K562 (cell line): ENCODE data around the gene PPEF2. TPM values are rescaled to one million over a fixed set of nuclear protein-coding genes. Genes with fewer than 3 reads are reported as not detected.

ENCODE experiments used
- BACH1 ChIP-seq: fragments of 200-800 bp; sonication (Bioruptor generic); IDR thresholded peaks from 2 replicates; pipeline ENCODE4 v1.6.1; 2016; ENCODE audit warnings: missing genetic modification characterization, missing compliant biosample characterization
- C11orf30 ChIP-seq: fragments of 450-650 bp; IDR thresholded peaks from 2 replicates; pipeline ENCODE4 v1.6.1; 2016; ENCODE audit warnings: low read depth, mild to moderate bottlenecking
- CBFA2T2 ChIP-seq: fragments of 450-650 bp; conservative IDR thresholded peaks from 2 replicates; pipeline ENCODE4 v1.6.1; 2017; ENCODE audit warnings: mild to moderate bottlenecking
- ETV1 ChIP-seq: fragments of 450-650 bp; conservative IDR thresholded peaks from 2 replicates; pipeline ENCODE4 v1.6.1; 2016; ENCODE audit warnings: missing genetic modification characterization, control low read depth, low read depth, missing compliant biosample characterization
- FOXJ2 ChIP-seq: fragments of 200-800 bp; sonication (Bioruptor generic); IDR thresholded peaks from 2 replicates; pipeline ENCODE4 v1.6.1; 2016; ENCODE audit warnings: missing genetic modification characterization, missing compliant biosample characterization
- FOXK2 ChIP-seq, 2 experiments: fragments of 450-650 bp; IDR thresholded peaks in 1 of 2; conservative IDR thresholded peaks in 1 of 2; 2 replicates each; pipeline ENCODE4 v1.6.1; 2016; ENCODE audit warnings: low read depth in 2 of 2, mild to moderate bottlenecking in 1 of 2
- HMG20A ChIP-seq: fragments of 450-650 bp; formaldehyde crosslinking; conservative IDR thresholded peaks from 2 replicates; pipeline ENCODE4 v1.4.0; 2020; ENCODE audit warnings: mild to moderate bottlenecking, mixed read lengths
- KLF6 ChIP-seq: fragments of 250-450 bp; sonication (Bioruptor Pico); IDR thresholded peaks from 2 replicates; pipeline ENCODE4 v1.4.0; 2020; ENCODE audit warnings: mild to moderate bottlenecking, moderate library complexity, borderline replicate concordance
- MAFF ChIP-seq: IDR thresholded peaks from 2 replicates; pipeline ENCODE4 v1.6.1; 2012; ENCODE audit warnings: low read length, improper control_type of control experiment
- MAFK ChIP-seq: IDR thresholded peaks from 2 replicates; pipeline ENCODE4 v1.6.1; 2011; ENCODE audit warnings: low read length, improper control_type of control experiment
- MECOM ChIP-seq: fragments of 250-450 bp; sonication (Bioruptor Pico); IDR thresholded peaks from 2 replicates; pipeline ENCODE4 v1.8.0; 2022; ENCODE audit warnings: inconsistent platforms
- NFE2L1 ChIP-seq: fragments of 450-650 bp; IDR thresholded peaks from 2 replicates; pipeline ENCODE4 v1.6.1; 2016; ENCODE audit warnings: missing genetic modification characterization, low read depth, mild to moderate bottlenecking, missing compliant biosample characterization, moderate library complexity, borderline replicate concordance
- NR2C1 ChIP-seq, 2 experiments: fragments of 450-650 bp; IDR thresholded peaks; 2 replicates each; pipeline ENCODE4 v1.6.1; 2017; ENCODE audit warnings: mild to moderate bottlenecking in 2 of 2, antibody characterized with exemption in 1 of 2, inconsistent platforms in 1 of 2, missing compliant biosample characterization in 1 of 2, missing genetic modification characterization in 1 of 2
- RCOR1 ChIP-seq, 2 experiments: IDR thresholded peaks; 2 replicates each; pipeline ENCODE4 v1.6.1; 2012; ENCODE audit warnings: low read depth in 2 of 2, low read length in 2 of 2, borderline replicate concordance in 1 of 2, improper control_type of control experiment in 1 of 2
- SAP30 ChIP-seq: fragments of 200-600 bp; sonication (generic); IDR thresholded peaks from 2 replicates; pipeline ENCODE4 v1.6.1; 2012; ENCODE audit warnings: borderline replicate concordance, low read depth, mild to moderate bottlenecking, moderate library complexity, low read length, control low read depth, inconsistent platforms; ENCODE audit not compliant: insufficient read depth, poor library complexity, severe bottlenecking
- SMARCA4 ChIP-seq: fragments of 450-650 bp; IDR thresholded peaks from 2 replicates; pipeline ENCODE4 v1.6.1; 2016
- SMARCA5 ChIP-seq: fragments of 450-650 bp; IDR thresholded peaks from 2 replicates; pipeline ENCODE4 v1.6.1; 2016
- ZBTB11 ChIP-seq, 3 experiments: fragments of 200-800 bp in 1 of 3; fragments of 250-450 bp in 1 of 3; fragments of 450-650 bp in 1 of 3; sonication (Bioruptor Pico) in 1 of 3; sonication (Bioruptor generic) in 1 of 3; formaldehyde crosslinking in 1 of 3; IDR thresholded peaks; 2 replicates each; pipeline versions ENCODE4 v1.6.1 to v1.8.0; 2016 to 2022; ENCODE audit warnings: mild to moderate bottlenecking in 2 of 3, missing genetic modification characterization in 2 of 3, missing compliant biosample characterization in 1 of 3, moderate library complexity in 1 of 3
- ZNF175 ChIP-seq: fragments of 200-800 bp; sonication (Bioruptor generic); IDR thresholded peaks from 2 replicates; pipeline ENCODE4 v1.6.1; 2016; ENCODE audit warnings: low read depth, mild to moderate bottlenecking, missing genetic modification characterization, missing compliant biosample characterization
- ZNF316 ChIP-seq: fragments of 450-650 bp; IDR thresholded peaks from 2 replicates; pipeline ENCODE4 v1.6.1; 2016
- polyA plus RNA-seq, 8 experiments: library from polyadenylated mRNA; depleted of rRNA in 4 of 8; stranded (reverse) in 5 of 8; unstranded in 3 of 8; fragments of >200 nt; fragmentation: Nextera tagmentation in 2 of 8; fragmentation: Illumina TruSeq in 1 of 8; extraction: Ambion mirVana in 2 of 8; extraction: Trizol in 1 of 8; gene quantifications; 2 replicates each; pipeline versions ENCODE4 v1.2.1 to v1.2.3, GENCODE V29; 2011 to 2014; ENCODE audit warnings: inconsistent platforms in 1 of 8, missing spikeins in 1 of 8
- total RNA-seq, 7 experiments: library from RNA; depleted of rRNA in 6 of 7; stranded (reverse); fragments of >200 nt in 6 of 7; fragmentation: Illumina TruSeq in 2 of 7; extraction: Trizol in 2 of 7; gene quantifications; 2 replicates each; pipeline versions ENCODE4 v1.2.1 to v1.2.3, GENCODE V29; 2011 to 2021; ENCODE audit warnings: low replicate concordance in 1 of 7

The PPEF2 gene
- total and polyA plus RNA-seq, 9 of the 15 experiments (the other 6 are each of a cell fraction or from before 2014, with no cell fraction given), result not detected

- TF ChIP-seq FOXK2 (conservative IDR thresholded peaks at IDR 0.05 in 1 of 2, IDR thresholded peaks at IDR 0.05 in 1 of 2; ENCODE audit: low read depth in 2 of 2) (no peak), C11orf30 (peak; percentile 91), MAFK (peak; percentile 75), CBFA2T2 (no peak), SMARCA5 (no peak), FOXJ2 (tag) (peak; percentile 33; the same call in 1 of the 2 replicates), NR2C1 (IDR thresholded peaks at IDR 0.05) (no peak), NR2C1 (tag; IDR thresholded peaks at IDR 0.05) (no peak), NFE2L1 (tag) (peak; percentile 86), ZBTB11 (CRISPR knock-in tag; IDR thresholded peaks at IDR 0.05) (no peak), ZNF316 (peak; percentile 92), RCOR1 (IDR thresholded peaks at IDR 0.05; ENCODE audit: borderline replicate concordance in 1 of 2, low read depth in 2 of 2, low read length in 2 of 2) (no peak), MECOM (CRISPR knock-in tag) (no peak), BACH1 (tag) (peak; percentile 74), ZNF175 (no peak), HMG20A (CRISPR knock-in tag) (no peak), SMARCA4 (peak; percentile 64; the same call in 1 of the 2 replicates), ETV1 (tag) (peak; percentile 65; the same call in 1 of the 2 replicates), SAP30 (no peak), MAFF (peak; percentile 84), KLF6 (CRISPR knock-in tag) (no peak)
- TF ChIP-seq, all 486 proteins: peak for 15
Observed at GRCh38 chr4:75841641-75842520, 60.4 kb downstream of the PPEF2 start (continued).
